Body of pancreas (tissue), 4 donors: ENCODE data around the gene LPP. TPM values are rescaled to one million over a fixed set of nuclear protein-coding genes. Genes with fewer than 3 reads are reported as not detected.

Experiments
- ATAC-seq: fragments of 150-250 bp; one replicate; pipeline ENCODE4 v1.9.1; 2016
- DNase-seq, 4 donors: peaks; one replicate each; pipeline ENCODE4 v3.0.0-alpha.2; 2019
- H3K27ac ChIP-seq, 4 donors: fragments of 200-600 bp; sonication (generic); 1 replicate in 3 of 4; 2 replicates in 1 of 4; pipeline versions ENCODE4 v1.5.1 to v1.6.1; 2016 to 2019; ENCODE audit warnings: mild to moderate bottlenecking in 1 of 4, mixed read lengths in 1 of 4, moderate library complexity in 1 of 4
- H3K27me3 ChIP-seq, 2 donors: fragments of 200-600 bp; sonication (generic); one replicate each; pipeline ENCODE4 v1.6.0; 2016; ENCODE audit warnings: mild to moderate bottlenecking in 1 of 2
- H3K36me3 ChIP-seq, 2 donors: fragments of 200-600 bp; sonication (generic); replicated peaks in 1 of 2; 2 replicates each; pipeline ENCODE4 v1.5.1; 2016; ENCODE audit warnings: low read depth in 2 of 2; ENCODE audit not compliant: insufficient read depth in 1 of 2
- H3K4me1 ChIP-seq: fragments of 200-600 bp; sonication (generic); one replicate; pipeline ENCODE4 v1.6.0; 2016
- H3K4me3 ChIP-seq, 2 donors: fragments of 200-600 bp; sonication (generic); 1 replicate in 1 of 2; 2 replicates in 1 of 2; pipeline ENCODE4 v1.5.1; 2016 to 2019
- H3K9me3 ChIP-seq, 3 donors: fragments of 200-600 bp; sonication (generic); 1 replicate in 2 of 3; 2 replicates in 1 of 3; pipeline ENCODE4 v1.5.1; 2016
- CTCF ChIP-seq, 7 experiments: fragments of 450-650 bp in 4 of 7; fragments of 200-600 bp in 3 of 7; sonication (generic) in 3 of 7; IDR thresholded peaks; one replicate each; pipeline ENCODE4 v1.5.1; 2016 to 2019; ENCODE audit warnings: antibody characterized with exemption in 7 of 7
- POLR2A ChIP-seq, 3 donors: fragments of 450-650 bp; IDR thresholded peaks; one replicate each; pipeline ENCODE4 v1.6.1; 2016; ENCODE audit warnings: antibody characterized with exemption in 3 of 3, mild to moderate bottlenecking in 2 of 3
- WGBS, 2 donors: methylation state at CpG; one replicate each; pipeline ENCODE4 v1.1.5; 2017; 5-methylcytosine and 5-hydroxymethylcytosine counted together
- intact Hi-C: fragments of 100-400 bp; cut with DNase I; formaldehyde crosslinking; loops from one replicate; pipeline ENCODE4 v1.15.1; 2023
- total RNA-seq, 2 donors: library from RNA; depleted of rRNA; stranded (reverse); fragments of >200 nt; gene quantifications; one replicate each; pipeline ENCODE4 v1.1.0, GENCODE V29; 2016

LPP gene
- total RNA-seq, 2 donors from 2014 or later = 60.6 to 65.1 TPM

GRCh38 chr3:188931531-188931930, 777.6 kb downstream of the LPP start:
- Histone ChIP-seq H3K4me1 (no peaks in the 10 kb centered on the region), H3K9me3 (no peaks in the 10 kb centered on the region), H3K27me3 (no peaks in the 10 kb centered on the region), H3K36me3 (no peaks in the 10 kb centered on the region), H3K27ac (no peak overlapping the region), H3K4me3 (no peak overlapping the region)
- intact Hi-C loops = no loop called here
- 66 to 71% methylated on average over 3 of the region's 3 CpGs for WGBS, 2 donors
- ATAC-seq = no peak
- no peak for TF ChIP-seq CTCF (IDR thresholded peaks at IDR 0.05)
- DNase-seq = no peak

- H3K36me3 ChIP-seq = no peaks in the 10 kb centered on the region
- no peak for DNase-seq
- WGBS, 2 donors = 84 to 94% methylated on average over 5 of the region's 5 CpGs
Measured at GRCh38 chr3:188934989-188935388, 781.0 kb downstream of the LPP start.

GRCh38 chr3:188936597-188937107, 782.7 kb downstream of the LPP start:
- Histone ChIP-seq H3K27me3 (no peaks in the 10 kb centered on the region), H3K4me1 (no peaks in the 10 kb centered on the region), H3K36me3 (no peaks in the 10 kb centered on the region), H3K4me3 (no peak overlapping the region), H3K27ac (no peak overlapping the region), H3K9me3 (no peaks in the 10 kb centered on the region)
- intact Hi-C loops = no loop called here
- TF ChIP-seq CTCF (IDR thresholded peaks at IDR 0.05) = no peak
- TF ChIP-seq POLR2A (IDR thresholded peaks at IDR 0.05) = no peak
- no peak for DNase-seq
- WGBS, 2 donors = 86 to 95% methylated on average over 3 of the region's 3 CpGs
- no peak for ATAC-seq

More at GRCh38 chr3:188934989-188935388, 781.0 kb downstream of the LPP start:
- ATAC-seq = no peak
- Histone ChIP-seq H3K4me1 (no peaks in the 10 kb centered on the region), H3K9me3 (no peaks in the 10 kb centered on the region), H3K27ac (no peak overlapping the region), H3K4me3 (no peak overlapping the region), H3K27me3 (no peaks in the 10 kb centered on the region)
- intact Hi-C loops = no loop called here
- TF ChIP-seq CTCF (IDR thresholded peaks at IDR 0.05) (no peak), POLR2A (IDR thresholded peaks at IDR 0.05) (no peak)

- intact Hi-C loops = no loop called here
- Histone ChIP-seq H3K27ac (no peak overlapping the region), H3K36me3 (no peaks in the 10 kb centered on the region), H3K9me3 (no peaks in the 10 kb centered on the region), H3K27me3 (no peaks in the 10 kb centered on the region), H3K4me1 (no peaks in the 10 kb centered on the region), H3K4me3 (no peak overlapping the region)
- DNase-seq (no peak), ATAC-seq (no peak)
- TF ChIP-seq CTCF (IDR thresholded peaks at IDR 0.05) (no peak), POLR2A (IDR thresholded peaks at IDR 0.05) (no peak)
- 86 to 90% methylated on average over 7 of the region's 7 CpGs for WGBS, 2 donors
Measured at GRCh38 chr3:188937389-188937788, 783.4 kb downstream of the LPP start.

GRCh38 chr3:188938999-188939398, 785.0 kb downstream of the LPP start:
- H3K4me1 ChIP-seq = no peaks in the 10 kb centered on the region
- no peaks in the 10 kb centered on the region for H3K27me3 ChIP-seq
- no peaks in the 10 kb centered on the region for H3K36me3 ChIP-seq
- WGBS, 2 donors = 85 to 95% methylated on average over 3 of the region's 3 CpGs
- ATAC-seq (no peak), DNase-seq (no peak)
- no peak overlapping the region for H3K4me3 ChIP-seq
- no peaks in the 10 kb centered on the region for H3K9me3 ChIP-seq
- H3K27ac ChIP-seq = no peak overlapping the region
- TF ChIP-seq POLR2A (IDR thresholded peaks at IDR 0.05) (no peak), CTCF (IDR thresholded peaks at IDR 0.05) (no peak)
- intact Hi-C loops = no loop called here
